ENCODE results near the gene WIPF1.

WIPF1 gene

GRCh38 chr2:174527959-174528358, 69.6 kb downstream of the WIPF1 start:
- TF ChIP-seq POLR2AphosphoS5 (IDR thresholded peaks at IDR 0.05; ENCODE audit: low read depth, low read length) = no peak
- no peak for TF ChIP-seq TAF1 (IDR thresholded peaks at IDR 0.05; ENCODE audit: borderline replicate concordance, insufficient read depth, low read length)
- TF ChIP-seq FOXP2 (optimal IDR thresholded peaks at IDR 0.05; ENCODE audit: borderline replicate concordance, extremely low read depth, extremely low read length, insufficient read depth) = no peak

- TF ChIP-seq SIN3A (IDR thresholded peaks at IDR 0.05; ENCODE audit: borderline replicate concordance, insufficient read depth, low read length) (no peak), TAF1 (IDR thresholded peaks at IDR 0.05; ENCODE audit: borderline replicate concordance, insufficient read depth, low read length) (no peak), FOXP2 (optimal IDR thresholded peaks at IDR 0.05; ENCODE audit: borderline replicate concordance, extremely low read depth, extremely low read length, insufficient read depth) (no peak), POLR2AphosphoS5 (IDR thresholded peaks at IDR 0.05; ENCODE audit: low read depth, low read length) (no peak)
- TF ChIP-seq, protein P1, sequence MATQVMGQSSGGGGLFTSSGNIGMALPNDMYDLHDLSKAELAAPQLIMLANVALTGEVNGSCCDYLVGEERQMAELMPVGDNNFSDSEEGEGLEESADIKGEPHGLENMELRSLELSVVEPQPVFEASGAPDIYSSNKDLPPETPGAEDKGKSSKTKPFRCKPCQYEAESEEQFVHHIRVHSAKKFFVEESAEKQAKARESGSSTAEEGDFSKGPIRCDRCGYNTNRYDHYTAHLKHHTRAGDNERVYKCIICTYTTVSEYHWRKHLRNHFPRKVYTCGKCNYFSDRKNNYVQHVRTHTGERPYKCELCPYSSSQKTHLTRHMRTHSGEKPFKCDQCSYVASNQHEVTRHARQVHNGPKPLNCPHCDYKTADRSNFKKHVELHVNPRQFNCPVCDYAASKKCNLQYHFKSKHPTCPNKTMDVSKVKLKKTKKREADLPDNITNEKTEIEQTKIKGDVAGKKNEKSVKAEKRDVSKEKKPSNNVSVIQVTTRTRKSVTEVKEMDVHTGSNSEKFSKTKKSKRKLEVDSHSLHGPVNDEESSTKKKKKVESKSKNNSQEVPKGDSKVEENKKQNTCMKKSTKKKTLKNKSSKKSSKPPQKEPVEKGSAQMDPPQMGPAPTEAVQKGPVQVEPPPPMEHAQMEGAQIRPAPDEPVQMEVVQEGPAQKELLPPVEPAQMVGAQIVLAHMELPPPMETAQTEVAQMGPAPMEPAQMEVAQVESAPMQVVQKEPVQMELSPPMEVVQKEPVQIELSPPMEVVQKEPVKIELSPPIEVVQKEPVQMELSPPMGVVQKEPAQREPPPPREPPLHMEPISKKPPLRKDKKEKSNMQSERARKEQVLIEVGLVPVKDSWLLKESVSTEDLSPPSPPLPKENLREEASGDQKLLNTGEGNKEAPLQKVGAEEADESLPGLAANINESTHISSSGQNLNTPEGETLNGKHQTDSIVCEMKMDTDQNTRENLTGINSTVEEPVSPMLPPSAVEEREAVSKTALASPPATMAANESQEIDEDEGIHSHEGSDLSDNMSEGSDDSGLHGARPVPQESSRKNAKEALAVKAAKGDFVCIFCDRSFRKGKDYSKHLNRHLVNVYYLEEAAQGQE (IDR thresholded peaks at IDR 0.05; ENCODE audit: insufficient read depth in 1 of 2, low read depth in 2 of 2, low read length in 2 of 2) = no peak
Measured at GRCh38 chr2:174527101-174527721, 70.4 kb downstream of the WIPF1 start.

DNA sequence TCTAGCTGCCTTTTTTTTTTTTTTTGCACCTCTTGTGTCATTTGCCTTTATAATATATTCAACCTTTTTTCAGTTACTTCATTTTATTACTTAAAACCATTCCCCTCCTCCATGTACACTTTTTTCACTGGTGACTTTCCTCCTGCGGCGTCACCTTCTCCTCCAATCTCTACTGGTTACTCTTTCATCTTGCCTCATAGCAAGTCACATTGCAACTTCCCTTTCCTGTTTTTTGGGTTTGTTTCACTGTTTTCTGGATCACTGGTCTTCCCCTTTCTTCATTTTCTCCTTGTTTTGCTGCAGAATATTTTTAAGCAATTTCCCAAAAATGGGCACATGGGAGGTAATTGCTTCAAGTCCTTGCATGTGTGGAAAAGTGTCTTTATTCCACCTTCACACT, 73.1 kb downstream of the WIPF1 start:
- TF ChIP-seq TAF1 (IDR thresholded peaks at IDR 0.05; ENCODE audit: borderline replicate concordance, insufficient read depth, low read length) = no peak
- TF ChIP-seq, protein P1 (IDR thresholded peaks at IDR 0.05; ENCODE audit: insufficient read depth in 1 of 2, low read depth in 2 of 2, low read length in 2 of 2) = no peak
- no peak for TF ChIP-seq SIN3A (IDR thresholded peaks at IDR 0.05; ENCODE audit: borderline replicate concordance, insufficient read depth, low read length)
- no peak for TF ChIP-seq POLR2AphosphoS5 (IDR thresholded peaks at IDR 0.05; ENCODE audit: low read depth, low read length)
- no peak for TF ChIP-seq FOXP2 (optimal IDR thresholded peaks at IDR 0.05; ENCODE audit: borderline replicate concordance, extremely low read depth, extremely low read length, insufficient read depth)

GRCh38 chr2:174522553-174522952, 75.1 kb downstream of the WIPF1 start:
- TF ChIP-seq, protein P1 (IDR thresholded peaks at IDR 0.05; ENCODE audit: insufficient read depth in 1 of 2, low read depth in 2 of 2, low read length in 2 of 2) = no peak
- TF ChIP-seq FOXP2 (optimal IDR thresholded peaks at IDR 0.05; ENCODE audit: borderline replicate concordance, extremely low read depth, extremely low read length, insufficient read depth) (no peak), TAF1 (IDR thresholded peaks at IDR 0.05; ENCODE audit: borderline replicate concordance, insufficient read depth, low read length) (no peak), POLR2AphosphoS5 (IDR thresholded peaks at IDR 0.05; ENCODE audit: low read depth, low read length) (no peak), SIN3A (IDR thresholded peaks at IDR 0.05; ENCODE audit: borderline replicate concordance, insufficient read depth, low read length) (no peak)

- TF ChIP-seq POLR2AphosphoS5 (IDR thresholded peaks at IDR 0.05; ENCODE audit: low read depth, low read length) (no peak), SIN3A (IDR thresholded peaks at IDR 0.05; ENCODE audit: borderline replicate concordance, insufficient read depth, low read length) (no peak), TAF1 (IDR thresholded peaks at IDR 0.05; ENCODE audit: borderline replicate concordance, insufficient read depth, low read length) (no peak), FOXP2 (optimal IDR thresholded peaks at IDR 0.05; ENCODE audit: borderline replicate concordance, extremely low read depth, extremely low read length, insufficient read depth) (no peak)
- TF ChIP-seq, protein P1 (IDR thresholded peaks at IDR 0.05; ENCODE audit: insufficient read depth in 1 of 2, low read depth in 2 of 2, low read length in 2 of 2) = no peak
Measured at GRCh38 chr2:174518395-174518794, 79.2 kb downstream of the WIPF1 start.

Data from PFSK-1 (cell line).